Keratinocyte (primary cell): Measurements from ENCODE around the gene ATP2A3.

Experiments
- CTCF ChIP-seq, 3 experiments: IDR thresholded peaks in 1 of 3; conservative IDR thresholded peaks in 1 of 3; optimal IDR thresholded peaks in 1 of 3; 2 replicates in 2 of 3; 3 replicates in 1 of 3; pipeline versions ENCODE3 to v1.5.1; 2011; ENCODE audit warnings: low read length in 3 of 3, mild to moderate bottlenecking in 3 of 3, moderate library complexity in 2 of 3, control low read depth in 1 of 3, inconsistent platforms in 1 of 3; ENCODE audit not compliant: insufficient read depth in 2 of 3; ENCODE audit errors: extremely low read depth in 1 of 3
- EZH2 ChIP-seq: IDR thresholded peaks from one replicate; pipeline ENCODE4 v1.6.1; 2012; ENCODE audit warnings: inconsistent platforms, mild to moderate bottlenecking, low read length, moderate library complexity

GRCh38 chr17:3880983-3881382 lies 83.3 kb downstream of the ATP2A3 start:
- TF ChIP-seq CTCF (optimal IDR thresholded peaks at IDR 0.05 in 1 of 3, IDR thresholded peaks at IDR 0.05 in 1 of 3, conservative IDR thresholded peaks at IDR 0.05 in 1 of 3; ENCODE audit: extremely low read depth in 1 of 3, insufficient read depth in 2 of 3, low read length in 3 of 3) (no peak), EZH2 (no peak)
